Activated T-cell treated with anti-CD3 and anti-CD28 coated beads for 1 hour (primary cell): ENCODE data around the gene NEK4.
"Not testable (repeated sequence)": the region's sequence is repeated elsewhere in the genome, so short reads cannot be mapped to it uniquely, and the experiment has no call there.

Source experiments
- DNase-seq: peaks from one replicate; pipeline ENCODE4 v3.0.0-alpha.2; 2020; ENCODE audit warnings: low read depth

NEK4 gene

GRCh38 chr3:52731590-52731989 lies 39.1 kb downstream of the NEK4 start:
- DNase-seq: no peak

- DNase-seq: no peak
Measured at GRCh38 chr3:52730681-52731080, 40.1 kb downstream of the NEK4 start.

- DNase-seq: not testable (repeated sequence)
Measured at GRCh38 chr3:52728753-52729152, 42.0 kb downstream of the NEK4 start.

- no peak for DNase-seq
Measured at GRCh38 chr3:52724511-52724910, 46.2 kb downstream of the NEK4 start.

- no peak for DNase-seq
Measured at GRCh38 chr3:52723935-52724334, 46.8 kb downstream of the NEK4 start.

- DNase-seq: no peak
Measured at GRCh38 chr3:52722491-52722890, 48.2 kb downstream of the NEK4 start.

- DNase-seq: no peak
Measured at GRCh38 chr3:52721730-52722008, 49.1 kb downstream of the NEK4 start.

GRCh38 chr3:52721002-52721729 lies 49.6 kb downstream of the NEK4 start:
- no peak for DNase-seq

GRCh38 chr3:52719618-52720017 lies 51.1 kb downstream of the NEK4 start:
- no peak for DNase-seq

GRCh38 chr3:52715714-52716305 lies 54.9 kb downstream of the NEK4 start:
- DNase-seq: no peak

- DNase-seq: no peak
Measured at GRCh38 chr3:52714335-52715302, 56.1 kb downstream of the NEK4 start.

GRCh38 chr3:52712291-52713212 lies 58.2 kb downstream of the NEK4 start:
- DNase-seq: no peak

- no peak for DNase-seq
Measured at GRCh38 chr3:52710512-52710911, 60.2 kb downstream of the NEK4 start.

GRCh38 chr3:52707585-52707984 lies 63.2 kb downstream of the NEK4 start:
- DNase-seq: no peak

GRCh38 chr3:52705688-52706686 lies 64.8 kb downstream of the NEK4 start, which contains the start of the genes GLT8D1 and SPCS1:
TSS of gene GLT8D1 (minus strand) at chr3:52705791. CDS start at chr3:52700460, 5,331 bp downstream.
TSS of gene SPCS1 (plus strand) at chr3:52706106. CDS start at chr3:52706247, 141 bp downstream.
- peak; percentile 80 for DNase-seq

GRCh38 chr3:52705438-52705687 lies 65.4 kb downstream of the NEK4 start:
- no peak for DNase-seq

GRCh38 chr3:52704611-52705437 lies 65.9 kb downstream of the NEK4 start:
- no peak for DNase-seq

GRCh38 chr3:52703341-52703740 lies 67.4 kb downstream of the NEK4 start:
- no peak for DNase-seq

- no peak for DNase-seq
Measured at GRCh38 chr3:52697632-52697965, 73.1 kb downstream of the NEK4 start.
